ENCODE measurements around the gene ATP5MK.
A peak's percentile ranks its signal among the peaks of the same experiment; 100 is the strongest.
"Not testable (repeated sequence)": the region's sequence is repeated elsewhere in the genome, so short reads cannot be mapped to it uniquely, and the experiment has no call there.

ATP5MK gene

GRCh38 chr10:103396067-103396788, at the start of gene ATP5MK, which contains the start of gene PDCD11:
Gene ATP5MK (minus strand): TSS chr10:103396475. CDS start chr10:103392457, 4,018 bp downstream.
Gene PDCD11 (plus strand): TSS chr10:103396626. CDS start chr10:103398427, 1,801 bp downstream.
- peak; percentile 97 for DNase-seq

- DNase-seq, result no peak
Measured at GRCh38 chr10:103445366-103445765, 49.1 kb upstream of the ATP5MK start.

- no peak for DNase-seq
Measured at GRCh38 chr10:103444478-103444877, 48.2 kb upstream of the ATP5MK start.

- no peak for DNase-seq
Measured at GRCh38 chr10:103443475-103444185, 47.4 kb upstream of the ATP5MK start.

- DNase-seq, result no peak
Measured at GRCh38 chr10:103442031-103442461, 45.8 kb upstream of the ATP5MK start.

- no peak for DNase-seq
Measured at GRCh38 chr10:103441611-103442010, 45.3 kb upstream of the ATP5MK start.

GRCh38 chr10:103441206-103441605, 44.9 kb upstream of the ATP5MK start:
- no peak for DNase-seq

- DNase-seq, result no peak
Measured at GRCh38 chr10:103440416-103440815, 44.1 kb upstream of the ATP5MK start.

- DNase-seq, result no peak
Measured at GRCh38 chr10:103439776-103440175, 43.5 kb upstream of the ATP5MK start.

GRCh38 chr10:103433858-103434257, 37.6 kb upstream of the ATP5MK start:
- DNase-seq, result no peak

GRCh38 chr10:103431902-103432301, 35.6 kb upstream of the ATP5MK start:
- DNase-seq, result no peak

- DNase-seq, result no peak
Measured at GRCh38 chr10:103429647-103430046, 33.4 kb upstream of the ATP5MK start.

GRCh38 chr10:103428989-103429643, 32.8 kb upstream of the ATP5MK start:
- DNase-seq, result no peak

- DNase-seq, result no peak
Measured at GRCh38 chr10:103427866-103428265, 31.6 kb upstream of the ATP5MK start.

- DNase-seq, result no peak
Measured at GRCh38 chr10:103423748-103424147, 27.5 kb upstream of the ATP5MK start.

GRCh38 chr10:103419101-103419500, 22.8 kb upstream of the ATP5MK start:
- no peak for DNase-seq

- no peak for DNase-seq
Measured at GRCh38 chr10:103417601-103418000, 21.3 kb upstream of the ATP5MK start.

- not testable (repeated sequence) for DNase-seq
Measured at GRCh38 chr10:103417148-103417469, 20.8 kb upstream of the ATP5MK start.

GRCh38 chr10:103416436-103417147, 20.3 kb upstream of the ATP5MK start:
- peak; percentile 43 for DNase-seq

GRCh38 chr10:103415581-103415980, 19.3 kb upstream of the ATP5MK start:
- no peak for DNase-seq

GRCh38 chr10:103413564-103413963, 17.3 kb upstream of the ATP5MK start:
- no peak for DNase-seq

GRCh38 chr10:103397191-103397825, 1.0 kb upstream of the ATP5MK start:
- DNase-seq, result no peak

- no peak for DNase-seq
Measured at GRCh38 chr10:103396789-103397087, 463 bp upstream of the ATP5MK start.

All from activated naive CD4-positive, alpha-beta T cell treated with Interleukin-2 at 50 U/mL for 16 hours (primary cell).